Keratinocyte (primary cell): Measurements from ENCODE around the gene FGF1. TPM values are rescaled to one million over a fixed set of nuclear protein-coding genes. Genes with fewer than 3 reads are reported as not detected.

ENCODE experiments used
- DNase-seq: peaks from one replicate; pipeline ENCODE4 v3.0.0-alpha.2; 2011; ENCODE audit warnings: low read depth, missing footprints, low spot score
- FAIRE-seq: peaks from 2 replicates; lab custom pipeline; 2011; peaks lifted over from hg19 to GRCh38; lab: Jason Lieb, UNC
- H2AFZ ChIP-seq: 2 replicates; pipeline ENCODE4 v1.6.0; 2012; ENCODE audit warnings: low read length, control low read depth, inconsistent platforms; ENCODE audit not compliant: control insufficient read depth
- H3K27ac ChIP-seq: 2 replicates; pipeline ENCODE4 v1.5.1; 2011; ENCODE audit warnings: low read length; ENCODE audit not compliant: control insufficient read depth, insufficient read depth
- H3K27me3 ChIP-seq: 3 replicates; pipeline ENCODE4 v1.6.0; 2011; ENCODE audit warnings: low read length; ENCODE audit not compliant: control insufficient read depth, insufficient read depth; ENCODE audit errors: extremely low read depth
- H3K36me3 ChIP-seq, 2 experiments: 2 replicates in 1 of 2; 3 replicates in 1 of 2; pipeline ENCODE4 v1.5.1; 2011; ENCODE audit warnings: low read length in 2 of 2, mild to moderate bottlenecking in 1 of 2; ENCODE audit not compliant: control insufficient read depth in 2 of 2, insufficient read depth in 2 of 2; ENCODE audit errors: extremely low read depth in 1 of 2
- H3K4me1 ChIP-seq: 3 replicates; pipeline ENCODE4 v1.5.1; 2011; ENCODE audit warnings: low read length; ENCODE audit not compliant: control insufficient read depth, insufficient read depth; ENCODE audit errors: extremely low read depth
- H3K4me2 ChIP-seq: 3 replicates; pipeline ENCODE4 v1.6.0; 2011; ENCODE audit warnings: low read depth, low read length; ENCODE audit not compliant: control insufficient read depth, insufficient read depth; ENCODE audit errors: extremely low read depth
- H3K4me3 ChIP-seq, 3 experiments: fragments of 200-600 bp in 1 of 3; sonication (generic) in 1 of 3; 2 replicates in 2 of 3; 3 replicates in 1 of 3; pipeline ENCODE4 v1.5.1; 2011 to 2016; ENCODE audit warnings: low read length in 3 of 3, mild to moderate bottlenecking in 3 of 3, control low read depth in 2 of 3, inconsistent platforms in 1 of 3, low read depth in 1 of 3, mixed read lengths in 1 of 3, mixed run types in 1 of 3, moderate library complexity in 1 of 3; ENCODE audit not compliant: control insufficient read depth in 2 of 3, insufficient read depth in 2 of 3; ENCODE audit errors: extremely low read depth in 1 of 3
- H3K79me2 ChIP-seq: 2 replicates; pipeline ENCODE4 v1.6.0; 2012; ENCODE audit warnings: low read length; ENCODE audit not compliant: control insufficient read depth, insufficient read depth
- H3K9ac ChIP-seq: 3 replicates; pipeline ENCODE4 v1.6.0; 2011; ENCODE audit warnings: low read length; ENCODE audit not compliant: control insufficient read depth, insufficient read depth; ENCODE audit errors: extremely low read depth
- H3K9me1 ChIP-seq: 3 replicates; pipeline ENCODE4 v1.6.0; 2011; ENCODE audit warnings: low read length; ENCODE audit not compliant: control insufficient read depth, insufficient read depth; ENCODE audit errors: extremely low read depth
- H3K9me3 ChIP-seq: 2 replicates; pipeline ENCODE4 v1.5.1; 2012; ENCODE audit warnings: low read depth, low read length; ENCODE audit not compliant: control insufficient read depth
- H4K20me1 ChIP-seq: 3 replicates; pipeline ENCODE4 v1.6.0; 2011; ENCODE audit warnings: low read length; ENCODE audit not compliant: control insufficient read depth, insufficient read depth; ENCODE audit errors: extremely low read depth
- EZH2 ChIP-seq: IDR thresholded peaks from one replicate; pipeline ENCODE4 v1.6.1; 2012; ENCODE audit warnings: inconsistent platforms, mild to moderate bottlenecking, low read length, moderate library complexity
- dilution Hi-C: fragments of 300-500 bp; cut with MboI; formaldehyde crosslinking; loops from one replicate; pipeline ENCODE4 v1.7.0; 2020; ENCODE audit warnings: low sequenced_read_pairs; ENCODE audit not compliant: extremely low pct_ligation_motif_present
- polyA plus RNA-seq, 5 experiments: library from polyadenylated mRNA; depleted of rRNA in 3 of 5; stranded (reverse) in 3 of 5; stranded (forward) in 1 of 5; unstranded in 1 of 5; fragments of >200 nt; gene quantifications; 1 replicate in 1 of 5; 2 replicates in 3 of 5; 3 replicates in 1 of 5; pipeline versions ENCODE4 v1.2.1 to v1.2.3, GENCODE V29; 2011 to 2012; ENCODE audit warnings: missing spikeins in 2 of 5, low read depth in 1 of 5, low replicate concordance in 1 of 5
- TF ChIP-seq, protein P1 (sequence below), 3 experiments: IDR thresholded peaks in 1 of 3; conservative IDR thresholded peaks in 1 of 3; optimal IDR thresholded peaks in 1 of 3; 2 replicates in 2 of 3; 3 replicates in 1 of 3; pipeline versions ENCODE3 to v1.5.1; 2011; ENCODE audit warnings: low read length in 3 of 3, mild to moderate bottlenecking in 3 of 3, moderate library complexity in 2 of 3, control low read depth in 1 of 3, inconsistent platforms in 1 of 3; ENCODE audit not compliant: insufficient read depth in 2 of 3; ENCODE audit errors: extremely low read depth in 1 of 3

Gene FGF1
- polyA plus RNA-seq, 1 donor (not counting 4 experiments of a cell fraction or from before 2014, with no cell fraction given), result 2.4 TPM

- H3K4me3 ChIP-seq, result no peak overlapping the region
- H3K9me3 ChIP-seq, result no peaks in the 10 kb centered on the region
- TF ChIP-seq, protein P1, sequence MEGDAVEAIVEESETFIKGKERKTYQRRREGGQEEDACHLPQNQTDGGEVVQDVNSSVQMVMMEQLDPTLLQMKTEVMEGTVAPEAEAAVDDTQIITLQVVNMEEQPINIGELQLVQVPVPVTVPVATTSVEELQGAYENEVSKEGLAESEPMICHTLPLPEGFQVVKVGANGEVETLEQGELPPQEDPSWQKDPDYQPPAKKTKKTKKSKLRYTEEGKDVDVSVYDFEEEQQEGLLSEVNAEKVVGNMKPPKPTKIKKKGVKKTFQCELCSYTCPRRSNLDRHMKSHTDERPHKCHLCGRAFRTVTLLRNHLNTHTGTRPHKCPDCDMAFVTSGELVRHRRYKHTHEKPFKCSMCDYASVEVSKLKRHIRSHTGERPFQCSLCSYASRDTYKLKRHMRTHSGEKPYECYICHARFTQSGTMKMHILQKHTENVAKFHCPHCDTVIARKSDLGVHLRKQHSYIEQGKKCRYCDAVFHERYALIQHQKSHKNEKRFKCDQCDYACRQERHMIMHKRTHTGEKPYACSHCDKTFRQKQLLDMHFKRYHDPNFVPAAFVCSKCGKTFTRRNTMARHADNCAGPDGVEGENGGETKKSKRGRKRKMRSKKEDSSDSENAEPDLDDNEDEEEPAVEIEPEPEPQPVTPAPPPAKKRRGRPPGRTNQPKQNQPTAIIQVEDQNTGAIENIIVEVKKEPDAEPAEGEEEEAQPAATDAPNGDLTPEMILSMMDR (optimal IDR thresholded peaks at IDR 0.05 in 1 of 3, IDR thresholded peaks at IDR 0.05 in 1 of 3, conservative IDR thresholded peaks at IDR 0.05 in 1 of 3; ENCODE audit: extremely low read depth in 1 of 3, insufficient read depth in 2 of 3, low read length in 3 of 3), result no peak
- TF ChIP-seq EZH2, result no peak
- no peak overlapping the region for H3K27ac ChIP-seq
- DNase-seq (no peak), FAIRE-seq (peak; percentile 72)
- H3K4me1 ChIP-seq, result peaks cover 26% of the 10 kb centered on the region
- H4K20me1 ChIP-seq, result no peaks in the 10 kb centered on the region
- H3K9me1 ChIP-seq, result no peaks in the 10 kb centered on the region
- dilution Hi-C loops, result no loop called here
- no peaks in the 10 kb centered on the region for H3K79me2 ChIP-seq
- H3K27me3 ChIP-seq, result peaks cover 2% of the 10 kb centered on the region
- peak overlapping the region; percentile 25 for H3K4me2 ChIP-seq
- no peak overlapping the region for H2AFZ ChIP-seq
- no peak overlapping the region for H3K9ac ChIP-seq
- H3K36me3 ChIP-seq, result no peaks in the 10 kb centered on the region
Observed at GRCh38 chr5:142671801-142672200, 14.1 kb downstream of the FGF1 start.

DNA sequence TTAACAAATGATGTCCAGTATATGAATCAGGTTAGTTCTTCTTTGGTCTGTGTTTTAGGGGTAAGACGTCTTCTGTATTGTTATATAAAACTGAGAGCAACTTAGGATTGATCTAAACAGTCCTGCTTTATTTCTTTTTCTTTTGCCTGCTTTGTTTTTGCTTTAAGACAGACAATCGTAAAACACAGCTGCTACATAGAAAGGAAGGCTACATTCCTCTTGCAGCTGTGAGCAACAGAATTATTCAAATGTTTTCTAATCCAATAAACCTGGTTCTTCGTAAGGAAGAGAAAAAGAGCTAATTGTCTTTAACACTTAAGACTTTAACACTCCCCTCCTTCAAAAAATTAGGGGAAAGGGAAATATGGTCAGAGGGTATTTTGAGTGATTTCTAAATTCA lies 14.6 kb downstream of the FGF1 start:
- dilution Hi-C loops, result no loop called here
- no peak for TF ChIP-seq EZH2
- TF ChIP-seq, protein P1 (optimal IDR thresholded peaks at IDR 0.05 in 1 of 3, IDR thresholded peaks at IDR 0.05 in 1 of 3, conservative IDR thresholded peaks at IDR 0.05 in 1 of 3; ENCODE audit: extremely low read depth in 1 of 3, insufficient read depth in 2 of 3, low read length in 3 of 3), result no peak

More for the DNA sequence above, 14.6 kb downstream of the FGF1 start:
- Histone ChIP-seq H3K9ac (no peak overlapping the region), H3K27ac (no peak overlapping the region), H3K9me1 (no peaks in the 10 kb centered on the region), H3K4me2 (no peak overlapping the region), H3K9me3 (no peaks in the 10 kb centered on the region), H3K4me3 (no peak overlapping the region), H4K20me1 (no peaks in the 10 kb centered on the region), H3K36me3 (no peaks in the 10 kb centered on the region), H3K79me2 (no peaks in the 10 kb centered on the region), H3K27me3 (peaks cover 2% of the 10 kb centered on the region), H2AFZ (no peak overlapping the region), H3K4me1 (peaks cover 29% of the 10 kb centered on the region)
- no peak for DNase-seq
- FAIRE-seq, result no peak
